D721Med (cell line): ENCODE data around the gene PXDN.

Experiments
- DNase-seq: peaks from one replicate; pipeline ENCODE4 v3.0.0; 2011; ENCODE audit warnings: low spot score; ENCODE audit not compliant: insufficient read length
- FAIRE-seq: peaks from 2 replicates; lab custom pipeline; 2011; peaks lifted over from hg19 to GRCh38; lab: Jason Lieb, UNC
- TF ChIP-seq, protein P1 (sequence below): IDR thresholded peaks from 2 replicates; pipeline ENCODE4 v1.5.1; 2012; ENCODE audit warnings: mild to moderate bottlenecking, control low read depth; ENCODE audit not compliant: insufficient read depth; ENCODE audit errors: missing control alignments

PXDN gene

DNA sequence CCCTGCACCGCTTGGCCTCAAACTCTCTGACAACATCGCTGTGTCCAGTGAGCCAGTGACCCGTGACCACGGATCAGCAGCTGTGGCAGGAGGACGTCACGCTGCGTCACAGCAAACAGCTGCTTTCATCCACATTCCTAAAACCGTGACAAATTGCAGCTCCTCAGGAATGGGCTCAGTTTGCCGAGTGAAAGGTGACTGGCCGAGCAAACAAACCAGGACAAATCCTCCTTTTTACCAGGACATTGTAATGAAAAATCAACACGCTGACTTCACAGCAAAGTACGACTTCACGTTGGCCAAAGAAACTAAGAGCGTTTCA lies 57.6 kb downstream of the PXDN start:
- TF ChIP-seq, protein P1, sequence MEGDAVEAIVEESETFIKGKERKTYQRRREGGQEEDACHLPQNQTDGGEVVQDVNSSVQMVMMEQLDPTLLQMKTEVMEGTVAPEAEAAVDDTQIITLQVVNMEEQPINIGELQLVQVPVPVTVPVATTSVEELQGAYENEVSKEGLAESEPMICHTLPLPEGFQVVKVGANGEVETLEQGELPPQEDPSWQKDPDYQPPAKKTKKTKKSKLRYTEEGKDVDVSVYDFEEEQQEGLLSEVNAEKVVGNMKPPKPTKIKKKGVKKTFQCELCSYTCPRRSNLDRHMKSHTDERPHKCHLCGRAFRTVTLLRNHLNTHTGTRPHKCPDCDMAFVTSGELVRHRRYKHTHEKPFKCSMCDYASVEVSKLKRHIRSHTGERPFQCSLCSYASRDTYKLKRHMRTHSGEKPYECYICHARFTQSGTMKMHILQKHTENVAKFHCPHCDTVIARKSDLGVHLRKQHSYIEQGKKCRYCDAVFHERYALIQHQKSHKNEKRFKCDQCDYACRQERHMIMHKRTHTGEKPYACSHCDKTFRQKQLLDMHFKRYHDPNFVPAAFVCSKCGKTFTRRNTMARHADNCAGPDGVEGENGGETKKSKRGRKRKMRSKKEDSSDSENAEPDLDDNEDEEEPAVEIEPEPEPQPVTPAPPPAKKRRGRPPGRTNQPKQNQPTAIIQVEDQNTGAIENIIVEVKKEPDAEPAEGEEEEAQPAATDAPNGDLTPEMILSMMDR, result no peak
- no peak for FAIRE-seq

DNA sequence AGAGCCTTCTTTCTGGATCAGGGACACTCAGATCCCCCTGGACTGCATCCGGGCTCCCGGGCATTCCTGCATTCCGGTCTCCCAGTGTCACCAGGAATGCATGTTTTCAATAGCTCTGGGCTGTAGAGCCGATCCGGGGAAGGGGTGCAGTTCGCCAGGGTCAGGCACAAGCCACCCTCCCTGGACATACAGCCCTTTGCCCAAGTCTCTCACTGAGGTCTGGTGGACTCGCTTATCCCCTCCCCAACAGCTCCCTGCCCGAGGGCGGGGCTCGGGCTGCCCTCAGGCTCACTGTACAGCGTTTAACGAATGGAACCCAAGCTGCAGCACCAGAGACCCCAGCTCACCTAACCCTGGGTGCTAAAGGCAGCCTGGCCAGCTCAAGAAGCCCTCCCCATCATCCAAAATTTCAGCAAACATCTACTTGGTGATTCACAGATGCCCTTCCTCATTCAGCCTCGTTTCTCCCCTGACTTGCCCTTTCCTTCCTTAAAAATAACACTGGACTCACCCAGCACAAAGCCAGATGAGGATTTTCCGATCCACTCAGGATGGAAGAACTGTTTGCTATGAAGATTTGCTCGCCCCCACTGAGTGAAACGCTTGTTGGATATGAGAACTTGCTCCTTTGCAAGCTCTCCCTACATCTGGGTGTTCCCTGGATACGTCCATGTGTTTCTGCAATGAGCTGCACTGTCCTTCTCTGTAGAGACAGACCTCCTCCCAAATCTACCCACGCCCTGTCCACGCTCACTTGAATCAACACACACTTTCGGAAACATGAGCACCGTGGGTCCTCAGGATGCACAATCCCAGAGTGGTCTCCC lies 58.1 kb downstream of the PXDN start:
- FAIRE-seq (no peak), DNase-seq (no peak)
- TF ChIP-seq, protein P1, result no peak

More for the DNA sequence above, 57.6 kb downstream of the PXDN start:
- no peak for DNase-seq

DNA sequence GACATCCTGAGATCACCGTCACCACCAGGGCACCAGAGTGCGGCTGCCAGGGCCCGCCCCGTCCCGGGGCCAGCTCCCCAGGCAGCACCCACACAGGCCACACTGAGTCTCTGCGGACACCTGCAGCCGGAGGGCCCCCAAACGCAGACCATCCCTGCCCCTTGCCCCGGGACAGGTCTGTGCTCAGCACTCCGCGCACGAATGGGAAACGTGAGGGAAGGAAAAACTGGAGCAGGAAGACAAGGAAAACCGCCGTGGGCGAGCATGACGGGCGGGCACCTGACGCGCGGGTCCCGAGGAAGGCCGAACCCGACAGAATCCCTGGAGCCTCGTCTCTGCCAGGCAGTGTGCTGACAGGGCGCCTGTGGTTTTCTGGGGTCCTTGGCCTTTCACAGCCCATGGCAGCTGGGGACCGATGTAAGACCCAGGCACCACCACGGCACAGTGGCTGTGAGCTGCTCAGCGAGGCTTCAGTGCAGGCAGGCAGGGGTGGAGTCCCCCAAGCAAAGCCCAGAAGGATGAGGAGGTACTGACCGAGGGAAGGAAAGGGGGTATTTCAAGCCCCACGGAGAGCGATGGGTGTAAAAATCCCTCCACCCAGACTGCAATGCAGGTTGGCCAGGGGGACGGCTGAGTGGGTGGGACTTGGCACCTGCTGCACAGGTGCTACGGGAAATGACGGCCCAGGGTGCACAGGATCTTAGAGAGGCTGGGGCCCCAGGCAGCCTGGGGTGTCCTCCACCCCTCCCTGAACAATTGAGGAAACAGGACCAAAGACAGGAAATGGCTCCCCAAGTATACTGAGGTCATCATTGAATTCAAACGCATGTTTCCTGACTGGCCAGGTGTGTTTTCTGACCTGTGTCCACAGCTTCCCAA lies 59.0 kb downstream of the PXDN start:
- TF ChIP-seq, protein P1, result no peak
- DNase-seq, result no peak
- FAIRE-seq, result no peak

DNA sequence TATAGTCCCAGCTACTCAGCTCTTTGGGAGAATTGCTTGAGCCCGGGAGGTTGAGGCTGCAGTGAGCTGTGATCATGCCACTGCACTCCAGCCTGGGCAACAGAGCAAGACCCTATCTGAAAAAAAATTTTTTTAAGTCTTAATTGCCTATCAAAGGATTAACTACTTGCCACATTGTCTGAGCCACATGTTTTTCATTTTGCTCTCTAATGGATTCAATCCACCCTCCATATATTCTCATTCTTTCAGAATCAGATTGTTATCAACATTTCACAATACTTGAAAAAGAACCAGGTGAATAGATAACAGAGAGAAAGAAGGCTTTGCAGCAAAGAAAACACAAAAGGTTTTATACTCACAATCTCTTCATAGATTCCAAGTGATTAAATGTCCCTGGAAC lies 61.0 kb downstream of the PXDN start:
- FAIRE-seq (no peak), DNase-seq (no peak)
- TF ChIP-seq, protein P1, result no peak

DNA sequence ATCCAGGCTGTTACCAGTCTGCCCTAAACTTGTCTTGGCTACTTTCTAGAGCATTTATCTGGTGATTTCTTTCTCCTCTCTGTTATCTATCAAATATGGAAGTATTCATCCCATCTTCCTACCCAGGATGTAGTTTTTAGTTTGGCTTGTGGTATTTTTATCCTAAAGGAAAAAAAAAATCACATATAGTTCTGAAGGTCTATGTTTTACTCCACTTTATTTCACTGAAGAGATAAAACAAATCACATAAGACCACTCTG lies 62.2 kb downstream of the PXDN start:
- TF ChIP-seq, protein P1, result no peak
- no peak for FAIRE-seq

DNA sequence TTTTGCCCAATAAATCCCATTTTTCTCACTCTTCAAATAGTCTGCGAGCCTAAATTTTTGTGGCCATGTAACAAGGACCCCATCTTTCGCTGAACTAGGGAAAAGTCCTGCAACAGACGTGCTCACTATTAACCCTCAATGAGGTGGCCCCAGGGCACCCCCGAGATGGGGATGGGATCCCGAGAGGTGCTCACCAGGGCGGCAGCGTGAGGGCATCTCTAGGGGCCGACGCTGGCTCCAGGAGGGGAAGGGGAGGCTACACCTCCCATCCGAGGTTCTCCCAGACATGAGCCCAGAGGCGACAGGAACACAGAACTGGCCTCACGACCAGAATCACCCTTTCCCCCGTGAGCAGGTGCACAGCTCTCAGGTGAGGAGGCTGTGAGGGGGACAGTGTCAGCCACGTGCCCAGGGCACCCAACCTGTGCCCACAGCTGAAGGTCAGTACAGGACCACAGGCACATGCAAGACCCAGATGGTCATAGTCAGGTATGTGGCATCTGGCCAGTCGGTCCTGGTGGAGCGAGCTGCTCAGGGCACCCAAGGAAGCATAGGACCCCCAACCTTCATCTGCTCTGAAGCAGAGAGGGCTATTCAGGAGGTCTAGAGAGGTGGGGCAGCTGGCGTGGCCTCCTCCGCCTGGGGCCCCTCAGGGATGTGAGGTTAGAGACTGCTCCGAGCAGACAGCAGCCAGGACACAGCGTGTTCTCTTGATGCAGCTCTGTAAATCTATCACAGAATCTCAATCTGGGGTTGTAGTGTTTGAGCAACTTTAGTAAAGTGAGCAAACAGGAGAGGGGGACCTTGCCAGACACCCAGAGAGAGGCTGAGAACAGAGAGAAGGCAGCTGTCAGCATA lies 62.8 kb downstream of the PXDN start:
- DNase-seq (no peak), FAIRE-seq (no peak)
- TF ChIP-seq, protein P1, result no peak

More for the DNA sequence above, 62.2 kb downstream of the PXDN start:
- DNase-seq, result no peak
